Femur (tissue), 1 donor: Measurements from ENCODE around the gene EHBP1.

ENCODE experiments used
- DNase-seq: peaks from one replicate; pipeline ENCODE4 v3.0.0-alpha.2; 2017

EHBP1 gene

GRCh38 chr2:63092401-63092800 is 386.9 kb downstream of the EHBP1 start:
- DNase-seq: no peak

DNA sequence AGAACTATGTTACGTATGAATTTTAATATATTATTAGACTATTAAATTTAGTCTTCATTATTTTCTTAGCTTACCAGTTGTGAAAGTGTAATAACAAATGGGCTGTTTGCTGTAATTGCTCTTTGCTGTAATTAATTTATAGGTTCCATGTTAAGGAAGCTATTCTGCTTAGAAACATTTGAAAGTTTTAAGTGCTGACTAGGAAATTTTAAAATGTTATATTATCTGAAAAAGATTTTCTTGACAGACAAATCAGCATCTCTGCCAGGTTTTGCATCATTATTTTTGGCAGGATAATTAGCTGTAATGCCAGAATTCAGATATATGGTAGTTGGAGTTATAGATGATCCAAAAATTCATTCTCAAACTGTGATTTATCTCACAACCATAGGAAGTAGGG is 387.3 kb downstream of the EHBP1 start:
- no peak for DNase-seq

DNA sequence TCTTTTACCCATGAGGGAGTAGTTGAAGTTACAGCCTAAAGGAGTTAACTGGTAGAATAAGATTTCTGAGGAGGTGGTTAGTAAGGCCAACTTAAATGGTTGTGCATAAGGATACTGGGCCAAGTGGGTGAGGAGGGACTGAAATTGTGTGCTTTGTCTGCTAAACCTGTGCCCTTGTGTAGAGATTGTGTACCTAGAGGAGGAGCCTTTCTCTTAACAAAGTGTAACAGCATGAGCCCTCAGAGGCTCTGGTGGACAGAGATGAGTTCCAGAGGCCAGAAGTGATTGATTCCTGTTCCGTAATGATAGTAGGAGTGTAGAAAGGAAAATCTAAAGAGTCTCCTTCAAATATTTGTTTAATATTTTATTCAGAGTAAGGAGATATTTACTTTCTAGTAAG is 388.0 kb downstream of the EHBP1 start:
- DNase-seq: no peak
